Measurements from ENCODE around the gene BSDC1. TPM values are rescaled to one million over a fixed set of nuclear protein-coding genes. Genes with fewer than 3 reads are reported as not detected.

The BSDC1 gene
- total RNA-seq, 1 donor from 2014 or later = 35.5 TPM

DNA sequence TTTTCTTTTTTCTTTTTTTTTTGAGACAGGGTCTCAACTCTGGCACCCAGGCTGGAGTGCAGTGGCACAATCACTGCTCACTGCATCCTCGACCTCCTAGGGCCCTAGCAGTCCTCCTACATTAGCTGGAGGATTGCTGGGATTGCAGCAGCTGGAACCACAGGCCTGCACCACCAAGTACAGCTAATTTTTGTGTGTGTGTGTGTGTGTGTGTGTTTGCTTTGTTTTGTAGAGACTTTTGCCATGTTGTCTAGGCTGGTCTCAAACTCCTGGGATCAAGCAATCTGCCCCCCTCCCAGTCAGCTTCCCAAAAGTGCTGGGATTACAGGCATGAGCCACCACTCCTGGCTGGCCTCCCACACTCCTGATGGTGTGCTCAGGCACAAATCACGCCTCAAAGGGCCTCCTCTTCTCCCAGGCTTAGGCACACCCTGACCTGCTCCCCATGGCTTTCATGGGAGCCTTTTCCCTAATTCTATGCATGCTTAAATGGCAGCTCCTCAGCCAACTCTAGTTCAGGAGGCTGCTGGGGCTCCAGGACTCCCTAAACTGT, 41.3 kb downstream of the BSDC1 start:
- Histone ChIP-seq H3K36me3 (ENCODE audit: control insufficient read depth, insufficient read depth, low read length) (no peaks in the 10 kb centered on the region), H3K27me3 (ENCODE audit: control insufficient read depth, insufficient read depth, low read length) (no peaks in the 10 kb centered on the region), H3K4me3 (ENCODE audit: low read depth, low read length) (no peak overlapping the region)
- DNase-seq (ENCODE audit: low read depth) (no peak), FAIRE-seq (no peak)
- TF ChIP-seq, protein P1, sequence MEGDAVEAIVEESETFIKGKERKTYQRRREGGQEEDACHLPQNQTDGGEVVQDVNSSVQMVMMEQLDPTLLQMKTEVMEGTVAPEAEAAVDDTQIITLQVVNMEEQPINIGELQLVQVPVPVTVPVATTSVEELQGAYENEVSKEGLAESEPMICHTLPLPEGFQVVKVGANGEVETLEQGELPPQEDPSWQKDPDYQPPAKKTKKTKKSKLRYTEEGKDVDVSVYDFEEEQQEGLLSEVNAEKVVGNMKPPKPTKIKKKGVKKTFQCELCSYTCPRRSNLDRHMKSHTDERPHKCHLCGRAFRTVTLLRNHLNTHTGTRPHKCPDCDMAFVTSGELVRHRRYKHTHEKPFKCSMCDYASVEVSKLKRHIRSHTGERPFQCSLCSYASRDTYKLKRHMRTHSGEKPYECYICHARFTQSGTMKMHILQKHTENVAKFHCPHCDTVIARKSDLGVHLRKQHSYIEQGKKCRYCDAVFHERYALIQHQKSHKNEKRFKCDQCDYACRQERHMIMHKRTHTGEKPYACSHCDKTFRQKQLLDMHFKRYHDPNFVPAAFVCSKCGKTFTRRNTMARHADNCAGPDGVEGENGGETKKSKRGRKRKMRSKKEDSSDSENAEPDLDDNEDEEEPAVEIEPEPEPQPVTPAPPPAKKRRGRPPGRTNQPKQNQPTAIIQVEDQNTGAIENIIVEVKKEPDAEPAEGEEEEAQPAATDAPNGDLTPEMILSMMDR (IDR thresholded peaks at IDR 0.05; ENCODE audit: insufficient read depth, low read length, severe bottlenecking) = no peak

DNA sequence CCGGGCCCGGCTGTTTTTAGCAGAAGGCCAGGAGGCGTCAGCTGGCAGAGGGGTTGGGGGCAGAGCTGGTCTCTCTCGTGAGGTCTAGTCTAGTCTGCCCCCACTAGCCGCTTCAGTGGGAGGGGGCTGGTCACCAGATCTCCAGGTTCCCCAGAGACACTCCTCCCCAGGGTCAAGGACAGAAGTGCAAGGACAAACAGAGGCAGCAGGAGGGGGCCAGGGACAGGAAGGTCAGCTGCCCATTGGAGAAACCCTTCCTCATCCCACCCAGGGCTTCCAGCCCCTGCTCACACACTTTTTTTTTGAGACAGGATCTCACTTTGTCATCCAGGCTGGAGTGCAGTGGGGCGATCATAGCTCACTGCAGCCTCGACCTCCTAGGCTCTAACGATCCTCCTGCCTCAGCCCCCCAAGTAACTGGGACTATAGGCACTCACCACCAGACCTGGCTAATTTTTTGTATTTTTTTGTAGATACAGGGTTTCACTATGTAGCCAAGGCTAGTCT, 41.9 kb downstream of the BSDC1 start:
- DNase-seq (ENCODE audit: low read depth) (no peak), FAIRE-seq (no peak)
- no peaks in the 10 kb centered on the region for H3K27me3 ChIP-seq (ENCODE audit: control insufficient read depth, insufficient read depth, low read length)
- TF ChIP-seq, protein P1 (IDR thresholded peaks at IDR 0.05; ENCODE audit: insufficient read depth, low read length, severe bottlenecking) = no peak
- H3K4me3 ChIP-seq (ENCODE audit: low read depth, low read length) = peak overlapping the region; percentile 54
- H3K36me3 ChIP-seq (ENCODE audit: control insufficient read depth, insufficient read depth, low read length) = no peaks in the 10 kb centered on the region

DNA sequence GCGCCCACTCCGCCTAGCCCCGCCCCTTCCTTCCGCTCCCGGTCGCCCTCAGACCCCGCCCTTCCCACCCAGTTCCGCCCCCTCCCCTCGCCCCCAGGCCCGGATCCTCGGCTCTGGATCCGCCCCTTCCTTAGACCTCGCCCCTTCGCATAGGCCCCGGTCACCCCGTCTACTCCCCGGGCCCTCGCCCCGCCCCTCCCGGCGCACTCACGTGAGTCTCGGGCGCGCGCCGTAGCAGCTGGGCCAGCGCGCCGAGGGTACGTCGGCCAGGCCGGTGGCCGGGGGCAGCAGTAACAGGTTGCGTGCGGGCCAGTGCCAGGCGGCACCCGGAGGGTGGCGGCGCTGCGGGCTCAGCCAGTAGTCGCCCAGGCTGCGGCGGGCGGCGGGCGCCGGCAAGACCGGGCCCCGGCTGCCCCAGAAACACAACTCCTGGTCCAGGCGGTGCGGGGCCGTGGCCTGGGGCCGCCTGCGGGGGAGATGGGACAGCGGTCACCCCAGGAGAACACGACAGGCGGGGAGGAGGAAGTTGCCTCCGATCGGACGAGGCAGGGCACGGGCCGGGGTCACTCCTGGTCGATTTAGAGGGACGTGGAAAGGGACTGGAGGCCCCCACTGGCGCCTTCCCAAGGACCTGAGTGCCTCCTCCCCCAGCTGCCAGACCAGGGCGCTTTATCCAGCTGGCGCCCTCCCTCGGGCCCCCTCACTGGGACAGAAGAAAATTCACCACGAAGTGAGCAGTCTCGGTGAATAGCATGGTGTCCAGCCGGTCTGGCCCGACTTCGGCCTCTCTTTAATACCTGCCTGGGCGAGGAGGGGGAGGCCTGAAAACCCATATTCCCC, 42.6 kb downstream of the BSDC1 start:
- Histone ChIP-seq H3K4me3 (ENCODE audit: low read depth, low read length) (peak overlapping the region; percentile 54), H3K27me3 (ENCODE audit: control insufficient read depth, insufficient read depth, low read length) (no peaks in the 10 kb centered on the region), H3K36me3 (ENCODE audit: control insufficient read depth, insufficient read depth, low read length) (no peaks in the 10 kb centered on the region)
- FAIRE-seq (no peak), DNase-seq (ENCODE audit: low read depth) (peak; percentile 66)
- TF ChIP-seq, protein P1 (IDR thresholded peaks at IDR 0.05; ENCODE audit: insufficient read depth, low read length, severe bottlenecking) = no peak

DNA sequence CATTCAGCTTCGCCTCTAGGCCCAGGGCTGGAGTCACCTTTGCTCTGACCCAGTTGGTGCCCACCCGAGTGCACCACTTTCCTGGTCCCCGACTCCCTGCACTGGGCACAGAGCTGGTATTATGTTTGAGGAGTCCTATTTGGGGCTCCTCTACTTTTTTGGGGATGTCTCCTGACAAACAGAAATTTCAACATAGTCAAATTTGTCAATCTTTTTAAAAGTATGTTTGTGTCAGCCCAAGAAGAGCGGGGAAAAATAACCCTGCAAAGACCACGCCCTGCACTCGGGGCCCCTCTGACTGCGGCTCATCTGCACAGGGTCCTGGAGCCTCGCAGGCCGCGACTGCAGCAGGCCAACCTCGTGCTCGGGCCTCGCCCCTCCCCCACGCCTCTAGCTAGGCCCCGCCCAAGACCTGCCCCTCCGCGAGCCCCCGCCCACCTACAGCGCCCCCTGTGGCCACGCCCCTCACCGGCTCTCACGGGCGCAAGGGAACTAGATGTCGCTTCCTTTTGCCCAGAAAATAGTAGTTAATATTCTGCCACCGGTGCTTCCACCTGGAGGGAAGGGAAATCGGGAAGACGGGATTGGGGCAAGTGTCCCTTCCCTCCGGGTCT, 43.3 kb downstream of the BSDC1 start:
- TF ChIP-seq, protein P1 (IDR thresholded peaks at IDR 0.05; ENCODE audit: insufficient read depth, low read length, severe bottlenecking) = peak; percentile 60
- no peaks in the 10 kb centered on the region for H3K36me3 ChIP-seq (ENCODE audit: control insufficient read depth, insufficient read depth, low read length)
- H3K4me3 ChIP-seq (ENCODE audit: low read depth, low read length) = peak overlapping the region; percentile 54
- H3K27me3 ChIP-seq (ENCODE audit: control insufficient read depth, insufficient read depth, low read length) = no peaks in the 10 kb centered on the region
- FAIRE-seq (no peak), DNase-seq (ENCODE audit: low read depth) (no peak)

DNA sequence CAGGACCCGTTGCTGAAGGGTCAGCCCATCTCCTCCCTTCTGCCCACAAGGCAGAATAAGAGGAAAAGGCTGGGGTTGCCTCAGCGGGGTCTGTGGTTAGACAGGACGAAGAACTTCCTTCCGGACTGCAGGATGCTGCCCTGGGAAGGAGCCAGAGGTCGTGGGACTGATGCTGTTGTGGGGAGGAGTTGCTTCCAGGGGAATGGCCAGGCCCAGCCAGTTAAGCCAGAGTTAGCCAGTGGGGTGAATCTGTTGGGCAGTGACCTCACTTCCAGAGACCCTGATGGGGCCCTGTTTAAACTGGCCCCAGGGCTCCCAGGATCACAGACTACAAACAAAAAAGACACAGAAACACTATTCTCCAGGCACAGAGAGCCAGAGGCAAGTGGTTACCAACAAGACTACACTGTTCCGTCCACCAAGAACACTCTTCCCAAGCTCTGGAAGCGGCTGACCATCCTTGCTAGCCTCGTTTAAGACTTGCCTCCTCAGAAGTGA, 45.0 kb downstream of the BSDC1 start:
- H3K27me3 ChIP-seq (ENCODE audit: control insufficient read depth, insufficient read depth, low read length) = no peaks in the 10 kb centered on the region
- no peak for DNase-seq (ENCODE audit: low read depth)
- H3K4me3 ChIP-seq (ENCODE audit: low read depth, low read length) = no peak overlapping the region
- no peak for FAIRE-seq
- H3K36me3 ChIP-seq (ENCODE audit: control insufficient read depth, insufficient read depth, low read length) = no peaks in the 10 kb centered on the region
- TF ChIP-seq, protein P1 (IDR thresholded peaks at IDR 0.05; ENCODE audit: insufficient read depth, low read length, severe bottlenecking) = no peak

Measured in bronchial epithelial cell (primary cell).